Activated gamma-delta T cell treated with anti-CD3 and anti-CD28 coated beads, Interleukin-2, amount 50 U/mL, for 16 hours (primary cell): Measurements from ENCODE around the gene PLEKHG4.

Experiments
- DNase-seq: peaks from one replicate; pipeline ENCODE4 v3.0.0-alpha.2; 2020; ENCODE audit warnings: low read depth

Gene PLEKHG4, protein sequence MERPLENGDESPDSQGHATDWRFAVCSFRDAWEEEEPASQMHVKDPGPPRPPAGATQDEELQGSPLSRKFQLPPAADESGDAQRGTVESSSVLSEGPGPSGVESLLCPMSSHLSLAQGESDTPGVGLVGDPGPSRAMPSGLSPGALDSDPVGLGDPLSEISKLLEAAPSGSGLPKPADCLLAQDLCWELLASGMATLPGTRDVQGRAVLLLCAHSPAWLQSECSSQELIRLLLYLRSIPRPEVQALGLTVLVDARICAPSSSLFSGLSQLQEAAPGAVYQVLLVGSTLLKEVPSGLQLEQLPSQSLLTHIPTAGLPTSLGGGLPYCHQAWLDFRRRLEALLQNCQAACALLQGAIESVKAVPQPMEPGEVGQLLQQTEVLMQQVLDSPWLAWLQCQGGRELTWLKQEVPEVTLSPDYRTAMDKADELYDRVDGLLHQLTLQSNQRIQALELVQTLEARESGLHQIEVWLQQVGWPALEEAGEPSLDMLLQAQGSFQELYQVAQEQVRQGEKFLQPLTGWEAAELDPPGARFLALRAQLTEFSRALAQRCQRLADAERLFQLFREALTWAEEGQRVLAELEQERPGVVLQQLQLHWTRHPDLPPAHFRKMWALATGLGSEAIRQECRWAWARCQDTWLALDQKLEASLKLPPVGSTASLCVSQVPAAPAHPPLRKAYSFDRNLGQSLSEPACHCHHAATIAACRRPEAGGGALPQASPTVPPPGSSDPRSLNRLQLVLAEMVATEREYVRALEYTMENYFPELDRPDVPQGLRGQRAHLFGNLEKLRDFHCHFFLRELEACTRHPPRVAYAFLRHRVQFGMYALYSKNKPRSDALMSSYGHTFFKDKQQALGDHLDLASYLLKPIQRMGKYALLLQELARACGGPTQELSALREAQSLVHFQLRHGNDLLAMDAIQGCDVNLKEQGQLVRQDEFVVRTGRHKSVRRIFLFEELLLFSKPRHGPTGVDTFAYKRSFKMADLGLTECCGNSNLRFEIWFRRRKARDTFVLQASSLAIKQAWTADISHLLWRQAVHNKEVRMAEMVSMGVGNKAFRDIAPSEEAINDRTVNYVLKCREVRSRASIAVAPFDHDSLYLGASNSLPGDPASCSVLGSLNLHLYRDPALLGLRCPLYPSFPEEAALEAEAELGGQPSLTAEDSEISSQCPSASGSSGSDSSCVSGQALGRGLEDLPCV

DNA sequence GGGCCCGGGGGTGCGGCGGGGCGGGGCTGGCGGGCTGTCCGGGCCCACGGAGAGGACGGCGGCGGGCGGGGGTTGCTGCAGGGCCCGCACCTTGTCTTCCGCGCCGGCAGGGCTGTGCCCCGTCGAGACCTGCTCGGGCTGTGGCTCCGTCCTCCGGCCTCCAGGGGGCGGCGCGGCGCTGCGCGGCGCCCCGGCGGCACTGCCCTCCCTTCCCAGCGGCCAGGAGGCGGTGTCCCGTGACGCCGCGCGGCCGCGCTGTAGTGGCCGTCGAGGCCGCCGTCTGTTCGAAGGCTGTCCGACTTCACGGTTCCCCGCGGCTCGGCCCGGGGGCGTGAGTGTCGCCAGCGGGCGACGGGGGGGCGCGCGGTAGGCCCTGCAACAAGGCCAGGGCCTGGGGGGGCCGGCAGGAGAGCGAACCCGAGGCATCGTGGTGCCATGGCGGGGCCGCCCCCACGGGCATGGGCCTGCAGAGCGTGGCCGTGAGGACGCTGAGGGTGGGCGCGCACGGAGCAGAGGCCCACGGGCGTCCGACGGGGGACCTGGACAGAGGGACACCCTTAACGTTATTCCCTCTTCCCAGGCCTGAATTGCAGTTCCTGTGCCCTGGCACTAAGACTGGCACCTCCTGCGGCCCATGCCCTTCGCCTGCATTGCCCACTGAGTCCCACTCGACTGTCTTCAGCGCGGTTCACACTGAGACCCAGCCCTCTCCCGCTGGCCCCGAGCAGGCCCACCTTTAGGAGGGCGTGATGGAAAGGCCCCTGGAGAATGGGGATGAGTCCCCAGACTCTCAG is at the start of gene PLEKHG4:
TSS of gene PLEKHG4 (plus strand) at position 237 of the 794 bp plus-strand sequence. CDS start at position 750, 513 bp downstream.
- DNase-seq: peak; percentile 67

DNA sequence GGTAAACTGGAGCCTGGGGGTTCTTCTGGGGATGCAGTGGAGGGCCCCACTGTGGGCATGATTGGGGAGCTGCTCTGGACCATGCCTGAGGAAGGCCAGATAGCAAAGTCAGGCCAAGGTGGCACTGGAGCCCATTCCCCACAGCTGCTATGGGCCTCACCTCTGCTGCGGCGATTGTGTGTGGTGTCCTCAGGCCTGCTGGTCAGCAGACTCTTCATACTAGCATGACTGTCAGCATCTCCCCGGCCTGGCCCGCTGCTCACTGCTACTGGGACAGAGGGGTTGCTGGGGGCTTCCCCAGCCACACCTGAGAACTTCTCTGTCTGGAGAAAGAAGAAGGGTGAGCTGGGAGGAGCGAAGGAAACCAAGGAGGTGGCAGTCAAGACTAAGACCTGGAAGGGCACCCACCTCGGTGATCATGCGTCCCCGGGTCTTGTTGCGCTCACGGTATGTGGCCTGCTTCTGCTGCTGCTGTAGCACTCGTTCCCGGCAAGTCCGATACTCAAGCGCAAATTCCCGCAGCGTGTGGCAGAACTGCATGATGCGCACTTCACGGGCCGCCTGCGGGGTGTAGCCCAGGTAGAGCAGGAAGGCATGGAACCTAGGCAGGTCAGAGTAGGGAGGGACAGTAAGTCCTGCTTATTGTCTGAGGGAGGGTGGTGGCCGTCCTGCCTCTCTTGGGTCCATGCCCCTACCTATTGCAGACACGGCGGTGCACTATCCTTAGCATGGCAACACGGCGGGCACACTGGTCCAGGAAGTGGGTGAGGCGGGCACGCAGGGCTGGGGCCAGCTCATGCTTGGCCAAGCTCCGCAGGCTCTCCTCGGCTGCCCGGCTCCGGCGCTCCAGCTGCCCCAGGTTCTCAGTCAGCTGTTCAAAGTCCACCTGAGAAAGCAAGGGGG is 49.2 kb upstream of the PLEKHG4 start:
- DNase-seq: no peak

DNA sequence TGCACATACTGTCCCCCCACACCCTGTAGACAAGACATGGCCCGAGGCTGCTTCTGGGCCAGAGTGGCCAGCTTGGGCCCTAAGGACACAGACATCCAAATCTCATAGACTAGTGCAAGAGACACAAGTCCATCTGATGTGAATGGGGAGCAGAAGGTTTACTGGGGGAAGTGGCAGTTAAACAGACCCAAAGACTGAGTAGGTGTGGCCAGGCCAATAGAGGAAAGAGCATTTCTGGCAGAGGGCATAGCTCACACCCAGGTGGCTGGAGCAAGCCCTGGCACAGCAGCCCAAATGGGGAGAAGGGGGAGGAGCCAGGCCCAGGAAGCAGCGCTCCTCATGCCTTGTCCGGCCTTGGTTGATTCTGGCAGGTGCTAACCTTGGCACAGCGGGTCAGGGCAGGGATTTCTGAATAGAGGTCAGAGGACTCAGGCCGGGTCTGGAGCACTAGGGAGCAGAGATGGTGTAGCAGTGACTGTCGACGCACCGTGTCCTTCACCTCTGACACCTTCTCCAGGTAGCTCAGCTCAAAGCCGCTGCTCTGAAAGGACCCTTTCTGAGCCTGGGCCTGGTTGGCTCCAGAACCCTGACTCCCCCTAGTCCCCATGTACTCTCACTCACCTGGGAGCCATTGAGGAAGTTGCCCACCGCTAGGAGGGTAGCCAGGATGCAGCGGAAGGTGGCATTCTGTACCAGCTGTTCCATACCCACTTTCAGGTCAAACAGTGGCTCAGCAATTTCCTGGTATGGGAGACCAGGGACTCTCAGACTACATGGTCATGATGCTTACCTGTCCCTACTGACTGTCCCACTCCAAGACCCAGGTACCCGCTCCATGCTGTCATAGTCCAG is 48.3 kb upstream of the PLEKHG4 start:
- DNase-seq: no peak

DNA sequence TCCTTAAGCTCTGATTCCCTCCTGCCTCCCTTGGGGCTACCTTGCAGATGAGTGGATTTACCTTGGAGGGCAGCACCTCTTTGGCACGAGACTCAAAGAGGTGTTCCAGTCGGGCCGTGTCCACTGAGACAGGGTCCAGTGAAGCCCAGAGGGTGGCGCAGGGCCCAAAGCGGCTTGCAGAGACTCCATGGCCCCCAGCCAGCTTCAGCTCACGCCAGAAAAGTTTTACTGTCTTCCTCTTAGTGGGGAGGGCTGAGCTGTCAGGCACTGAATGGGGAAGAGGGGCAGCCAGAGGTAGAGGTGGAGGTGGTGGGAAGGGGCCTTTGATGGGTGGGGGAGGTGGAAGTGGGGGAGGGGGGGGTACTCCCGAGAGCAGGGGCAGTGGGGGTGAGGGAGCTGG is 45.7 kb upstream of the PLEKHG4 start:
- DNase-seq: no peak

DNA sequence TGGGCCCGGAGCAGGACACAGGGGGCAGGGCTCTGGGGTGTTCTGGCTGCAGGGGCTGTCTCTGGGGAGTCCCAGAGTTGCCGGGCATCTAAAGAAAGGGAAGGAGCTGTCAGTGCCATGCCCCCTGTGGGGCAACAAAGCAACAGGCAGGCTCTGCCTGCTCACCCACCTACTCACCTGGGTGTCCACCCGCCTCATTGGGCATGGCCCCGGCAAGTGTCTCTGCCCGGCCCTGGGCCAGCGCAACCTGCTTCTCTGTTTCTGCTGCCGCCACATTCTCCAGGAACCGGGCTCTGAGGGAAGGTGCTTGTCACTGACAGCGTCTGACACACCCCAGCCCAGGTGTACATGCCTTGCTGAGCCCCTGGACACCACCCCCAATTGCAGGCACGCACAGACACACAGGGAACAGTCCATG is 45.1 kb upstream of the PLEKHG4 start:
- no peak for DNase-seq

DNA sequence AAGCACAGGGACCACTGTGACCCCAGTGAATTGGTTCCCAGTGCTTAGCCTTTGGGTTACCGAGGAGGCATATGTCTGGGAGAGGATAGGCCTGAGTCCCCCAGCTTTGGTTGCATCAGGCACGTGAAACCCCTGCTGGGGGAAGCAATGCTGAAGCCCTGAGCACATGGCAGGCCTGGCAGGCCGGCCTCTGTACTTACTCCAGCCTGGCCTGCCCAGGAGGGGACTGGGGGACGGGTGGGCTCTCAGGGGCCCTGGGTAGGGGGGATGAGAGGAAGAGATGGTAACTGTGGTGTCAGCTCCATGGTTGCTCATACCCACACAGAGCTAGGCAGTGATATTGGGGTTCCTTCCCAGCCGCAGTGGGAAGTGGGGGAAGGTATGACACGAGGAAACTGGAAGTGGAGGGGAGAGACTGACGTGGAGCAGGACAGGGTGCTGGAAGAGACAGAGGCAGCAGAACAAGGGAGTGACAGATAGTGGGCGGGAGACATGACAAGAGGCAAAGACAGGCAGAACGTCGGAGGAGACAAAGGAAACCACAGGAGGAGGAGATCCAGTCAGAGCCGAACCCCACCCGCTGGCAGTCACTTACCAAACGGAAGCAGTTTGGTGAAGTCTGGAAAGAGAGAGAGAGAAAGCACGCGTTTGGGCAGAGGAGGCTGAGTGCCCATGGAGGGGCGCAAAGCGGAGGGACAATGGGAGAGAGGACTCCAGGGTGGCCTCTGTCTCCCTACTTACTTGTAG is 43.3 kb upstream of the PLEKHG4 start:
- DNase-seq: no peak

DNA sequence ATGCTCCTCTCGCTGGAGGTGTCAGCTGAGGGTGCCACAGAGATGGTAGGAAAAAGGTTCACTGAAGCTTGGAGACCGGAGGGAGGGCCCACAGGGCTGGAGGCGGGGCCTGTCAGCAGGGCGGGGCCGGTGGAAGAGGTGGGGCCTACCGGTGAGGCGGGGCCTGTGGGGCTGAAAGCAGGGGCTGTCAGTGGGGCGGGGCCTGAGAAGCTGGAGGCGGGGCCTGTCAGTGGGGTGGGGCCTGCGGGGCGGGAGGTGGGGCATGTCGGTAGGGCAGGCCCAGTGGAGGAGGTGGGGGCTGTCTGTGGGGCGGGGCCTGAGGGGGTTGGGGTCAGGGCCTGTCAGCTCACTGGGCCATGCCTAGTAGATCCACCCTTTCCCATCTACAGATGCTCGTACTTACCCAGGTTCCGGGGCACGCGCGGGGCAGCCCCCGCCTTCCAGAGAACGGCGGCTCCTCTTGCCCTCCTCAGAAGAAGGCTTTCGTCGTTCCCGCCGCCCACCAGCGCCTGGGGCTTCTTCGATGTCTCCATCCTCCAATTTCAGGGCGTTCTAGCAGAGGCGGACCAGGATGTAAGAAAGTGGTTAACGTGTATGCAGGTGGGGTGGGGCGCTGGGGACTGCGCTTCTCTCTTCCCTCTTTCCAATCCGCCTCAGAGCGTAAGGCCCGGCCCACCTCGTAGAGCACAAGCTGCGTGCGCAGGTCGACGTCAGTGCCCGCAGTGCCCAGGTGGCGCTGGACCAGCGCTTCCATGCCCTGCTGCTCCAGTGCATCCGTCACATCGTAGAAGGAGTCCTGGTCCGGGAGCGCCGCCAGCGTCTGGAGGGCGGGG is 42.6 kb upstream of the PLEKHG4 start:
- peak; percentile 40 for DNase-seq

DNA sequence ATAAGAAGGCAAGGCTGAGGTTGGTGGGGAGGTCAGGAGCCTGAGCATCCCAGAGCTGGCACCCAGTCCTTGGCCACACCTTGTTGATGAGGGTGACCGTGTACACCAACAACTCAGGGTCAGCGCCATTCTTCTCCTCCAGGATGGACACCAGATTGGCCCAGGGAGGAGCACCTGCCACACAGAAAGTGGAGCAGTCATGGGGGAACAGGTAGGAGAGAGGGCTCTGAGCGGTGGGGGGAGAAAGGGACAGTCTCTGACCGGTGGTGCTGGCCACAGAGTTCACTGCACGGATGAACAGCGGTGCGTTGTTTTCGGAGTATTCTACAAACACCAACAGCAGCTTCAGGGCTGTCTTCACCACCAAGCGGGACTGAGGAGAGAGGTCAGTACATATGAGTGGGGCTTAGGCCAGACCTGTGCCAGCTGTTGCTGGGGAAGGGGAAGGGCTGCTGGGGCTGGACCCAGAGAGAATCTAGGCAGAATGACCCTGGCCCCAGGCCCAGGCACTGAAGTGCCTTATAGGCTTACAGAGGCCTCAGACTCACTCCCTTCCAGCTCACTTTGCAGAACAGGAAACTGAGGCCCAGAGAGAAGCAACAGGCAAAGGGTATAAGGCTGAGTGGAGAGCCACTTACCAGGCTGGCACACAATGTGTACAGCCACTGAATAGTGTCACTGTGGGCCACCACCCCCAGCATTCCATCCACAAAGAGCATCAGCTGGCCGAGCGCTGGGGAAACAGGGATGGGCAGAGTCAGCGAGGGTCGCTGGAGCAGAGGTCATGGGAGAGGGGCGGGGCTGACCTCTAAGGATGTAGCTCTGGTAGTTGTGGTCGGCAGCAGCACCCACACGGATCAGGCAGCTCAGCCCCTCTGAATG is 41.7 kb upstream of the PLEKHG4 start:
- no peak for DNase-seq

DNA sequence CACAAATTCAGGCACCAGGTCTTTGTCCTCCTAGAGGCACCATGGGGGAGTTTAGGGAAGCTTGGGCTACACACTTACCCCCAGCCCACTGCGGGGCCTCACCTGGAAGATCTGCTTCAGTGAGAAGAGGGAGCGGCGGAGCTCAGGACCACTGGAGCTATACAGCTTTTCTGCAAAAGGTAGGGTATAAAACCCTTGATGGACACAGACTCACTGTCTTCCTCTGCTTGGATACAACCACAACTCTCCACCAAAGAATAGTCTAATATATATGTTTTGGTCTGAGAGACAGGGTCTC is 41.1 kb upstream of the PLEKHG4 start:
- DNase-seq: no peak

DNA sequence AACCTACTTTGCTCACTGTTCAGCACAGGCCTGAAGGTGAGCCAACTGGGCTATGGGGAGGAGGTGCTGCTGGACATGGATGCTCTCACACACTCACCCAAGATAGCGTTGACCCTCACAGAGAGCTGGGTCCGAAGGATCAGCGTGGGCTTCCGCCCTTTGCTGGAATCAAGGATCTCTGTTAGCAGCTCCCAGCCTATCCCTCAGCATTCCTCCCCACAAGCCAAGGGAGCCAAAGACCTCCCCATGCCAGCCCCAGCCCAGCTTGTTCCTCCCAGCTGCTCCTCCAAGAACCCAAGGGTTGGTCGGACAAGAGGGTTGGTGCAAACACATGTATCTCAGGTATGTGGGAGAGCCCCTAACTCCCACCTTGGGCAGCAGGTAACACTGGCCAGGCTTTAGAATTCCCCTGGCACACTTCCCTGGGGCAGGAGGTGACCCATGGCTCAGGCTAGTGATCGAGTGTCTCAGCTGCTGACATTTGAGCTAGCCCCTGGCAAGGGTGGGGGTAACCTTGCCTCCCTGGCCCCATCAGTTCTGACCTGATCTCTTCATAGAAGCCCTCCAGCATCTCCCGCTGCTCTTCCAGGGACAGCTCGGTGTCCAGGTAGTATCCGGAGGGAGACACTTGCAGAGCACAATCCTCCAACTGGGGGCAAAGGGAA is 40.4 kb upstream of the PLEKHG4 start:
- no peak for DNase-seq

DNA sequence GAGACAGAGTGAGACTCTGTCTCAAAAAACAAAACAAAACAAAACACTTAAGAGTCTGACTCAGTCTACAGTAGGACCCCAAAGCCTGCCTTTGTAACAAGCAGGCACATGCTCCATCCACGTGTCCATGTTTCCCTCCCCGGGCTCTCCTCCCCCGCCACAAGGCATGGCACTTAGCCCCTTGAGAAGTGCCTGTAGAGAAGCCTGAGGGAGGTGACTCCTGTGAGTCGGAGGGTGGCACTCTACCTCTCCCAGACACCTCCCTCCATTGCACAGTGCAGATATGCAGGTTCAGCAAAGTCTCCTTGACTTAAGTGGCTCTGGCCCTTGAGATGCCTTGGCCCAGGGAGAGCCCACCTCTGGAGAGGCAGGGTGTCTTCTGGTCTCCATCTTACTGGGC is 38.8 kb upstream of the PLEKHG4 start:
- no peak for DNase-seq

DNA sequence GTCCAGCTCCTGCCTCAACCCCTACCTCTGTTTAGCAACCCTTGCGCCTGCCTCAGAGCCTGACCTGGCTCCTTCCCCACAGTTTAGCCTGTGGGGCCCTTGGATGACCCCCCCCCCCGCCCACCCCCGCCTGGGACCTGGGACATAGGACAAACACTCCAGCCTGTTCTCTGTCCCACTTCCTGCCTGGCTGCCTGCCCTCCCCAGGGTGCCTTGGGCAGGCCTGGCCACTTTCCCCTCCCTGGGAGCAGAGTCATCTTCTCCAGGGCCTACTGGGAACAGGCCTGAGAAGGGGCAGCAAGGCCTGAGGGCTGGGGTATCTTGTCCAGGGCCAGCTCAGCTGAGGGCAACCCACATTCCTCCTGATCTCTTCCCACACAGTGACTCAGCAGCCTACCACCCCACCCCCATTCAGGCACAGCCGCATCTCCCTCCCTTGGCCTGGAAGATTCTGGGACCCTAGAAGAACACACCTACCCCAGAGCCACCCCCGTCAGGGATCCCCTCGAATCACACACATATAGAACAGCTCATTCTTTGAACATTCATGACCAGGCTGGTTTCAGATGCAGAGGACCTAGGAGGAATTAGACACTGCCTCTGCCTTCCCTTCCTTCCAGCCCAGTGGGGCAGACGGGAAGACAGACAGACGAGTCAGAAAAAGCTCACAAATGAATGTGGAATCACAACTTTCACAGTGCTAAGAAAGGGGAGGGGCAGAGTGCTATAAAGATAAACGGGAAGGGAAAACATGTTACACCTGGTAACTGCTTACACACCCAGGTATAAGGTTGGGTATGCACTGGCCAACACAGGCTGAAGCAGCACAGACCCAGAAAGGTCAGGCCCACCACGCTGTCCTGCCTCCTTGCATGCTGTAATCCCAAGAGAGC is 38.1 kb upstream of the PLEKHG4 start:
- no peak for DNase-seq

DNA sequence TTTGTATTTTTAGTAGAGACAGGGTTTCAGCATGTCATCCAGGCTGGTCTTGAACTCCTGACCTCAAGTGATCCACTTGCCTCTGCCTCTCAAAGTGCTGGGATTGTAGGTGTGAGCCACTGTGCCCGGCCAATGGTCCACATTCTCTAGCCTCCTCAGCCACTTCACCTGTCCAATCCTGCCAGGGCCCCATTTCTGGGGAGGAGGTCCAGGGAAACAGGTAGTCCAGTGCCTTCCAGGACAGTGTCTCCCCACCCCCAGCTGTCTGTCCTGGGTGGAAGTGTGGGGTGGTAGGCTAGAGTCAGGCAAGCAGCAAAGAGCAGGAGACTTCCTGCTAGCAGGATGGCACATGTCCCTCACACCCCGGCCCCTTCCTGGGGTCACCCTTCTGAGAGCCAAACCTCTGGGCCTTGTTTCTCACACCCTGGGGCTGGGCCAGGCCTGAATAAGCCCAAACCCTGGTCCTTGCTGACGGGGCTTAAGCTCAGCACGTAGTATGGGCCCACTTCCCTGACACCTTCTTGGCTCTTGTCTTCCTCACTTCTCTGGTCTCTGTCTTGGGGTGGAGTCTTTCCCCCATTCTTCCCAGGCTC is 37.1 kb upstream of the PLEKHG4 start:
- no peak for DNase-seq

DNA sequence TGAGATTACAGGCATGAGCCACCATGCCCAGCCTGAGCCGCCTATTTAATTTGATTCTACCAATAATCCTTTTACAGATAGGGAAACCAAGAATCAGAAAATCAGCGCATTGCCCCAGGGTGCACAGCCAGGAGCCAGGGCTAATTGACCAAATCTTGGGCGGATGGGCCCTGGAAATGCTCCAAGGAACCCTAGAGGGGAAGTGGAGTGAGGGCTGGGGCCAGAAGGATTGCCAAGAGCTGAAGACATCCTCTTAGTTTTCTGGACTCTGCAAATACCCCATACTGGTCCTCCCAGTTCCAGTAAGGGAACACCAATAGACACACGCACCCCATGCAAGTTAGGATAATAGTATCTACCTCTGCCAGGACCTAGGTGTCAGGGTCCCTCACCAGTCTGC is 35.9 kb upstream of the PLEKHG4 start:
- no peak for DNase-seq
